Measurements from ENCODE around the gene SPATA9. TPM values are rescaled to one million over a fixed set of nuclear protein-coding genes. Genes with fewer than 3 reads are reported as not detected.

Gene SPATA9
- total and polyA plus RNA-seq, 10 donors, result 0.23 to 2.8 (median 1.1) TPM; not detected in 1

GRCh38 chr5:95720094-95720786 is 37.4 kb upstream of the SPATA9 start:
- Histone ChIP-seq H3K27ac (peak overlapping the region in 1 of 8 donors; percentile 26), H3K9me3 (no peaks in the 10 kb centered on the region), H3K4me3 (no peak overlapping the region), H3K36me3 (no peaks in the 10 kb centered on the region), H3K27me3 (replicated peaks in 1 of 7) (no peaks in the 10 kb centered on the region), H3K4me1 (peaks cover 0 to 40% (median 8%) of the 10 kb centered on the region in 6 donors)
- 68 to 80% (median 74%) methylated on average over 3 of the region's 3 CpGs for WGBS, 5 donors
- TF ChIP-seq POLR2AphosphoS5 (IDR thresholded peaks at IDR 0.05) (no peak), POLR2A (IDR thresholded peaks at IDR 0.05) (no peak), CTCF (IDR thresholded peaks at IDR 0.05 in 8 of 11, conservative IDR thresholded peaks at IDR 0.05 in 3 of 11) (no peak)
- intact Hi-C loops (cut with DNase I; ENCODE audit: low total_unique reads), result no loop called here
- DNase-seq, result no peak

GRCh38 chr5:95718738-95719137 is 35.9 kb upstream of the SPATA9 start:
- TF ChIP-seq CTCF (IDR thresholded peaks at IDR 0.05 in 8 of 11, conservative IDR thresholded peaks at IDR 0.05 in 3 of 11) (no peak), POLR2A (IDR thresholded peaks at IDR 0.05) (no peak), POLR2AphosphoS5 (IDR thresholded peaks at IDR 0.05) (no peak)
- Histone ChIP-seq H3K9me3 (no peaks in the 10 kb centered on the region), H3K36me3 (no peaks in the 10 kb centered on the region), H3K27ac (no peak overlapping the region), H3K4me3 (no peak overlapping the region), H3K4me1 (peaks cover 0 to 37% (median 11%) of the 10 kb centered on the region in 6 donors), H3K27me3 (replicated peaks in 1 of 7) (no peaks in the 10 kb centered on the region)
- DNase-seq, result no peak
- intact Hi-C loops (cut with DNase I; ENCODE audit: low total_unique reads), result no loop called here
- WGBS, 5 donors, result 83 to 91% (median 88%) methylated on average over 2 of the region's 2 CpGs

- intact Hi-C loops (cut with DNase I; ENCODE audit: low total_unique reads), result no loop called here
- 18 to 33% (median 27%) methylated on average over 2 of the region's 2 CpGs for WGBS, 5 donors
- H3K9me3 ChIP-seq, result no peaks in the 10 kb centered on the region
- TF ChIP-seq CTCF (IDR thresholded peaks at IDR 0.05 in 8 of 11, conservative IDR thresholded peaks at IDR 0.05 in 3 of 11) (no peak), POLR2A (IDR thresholded peaks at IDR 0.05) (no peak), POLR2AphosphoS5 (IDR thresholded peaks at IDR 0.05) (no peak)
- DNase-seq, result no peak
- no peak overlapping the region for H3K27ac ChIP-seq
- H3K27me3 ChIP-seq (replicated peaks in 1 of 7), result no peaks in the 10 kb centered on the region
- H3K4me3 ChIP-seq, result no peak overlapping the region
- H3K36me3 ChIP-seq, result no peaks in the 10 kb centered on the region
- H3K4me1 ChIP-seq, result peaks cover 0 to 31% (median 11%) of the 10 kb centered on the region in 6 donors
These were observed 35.4 kb upstream of the SPATA9 start for GRCh38 chr5:95718203-95718602.

GRCh38 chr5:95717439-95717838 is 34.6 kb upstream of the SPATA9 start:
- Histone ChIP-seq H3K27me3 (replicated peaks in 1 of 7) (no peaks in the 10 kb centered on the region), H3K4me1 (peaks cover 0 to 28% (median 11%) of the 10 kb centered on the region in 6 donors), H3K36me3 (no peaks in the 10 kb centered on the region), H3K27ac (no peak overlapping the region), H3K4me3 (no peak overlapping the region), H3K9me3 (no peaks in the 10 kb centered on the region)
- WGBS, 5 donors, result 88 to 95% (median 92%) methylated on average over 2 of the region's 2 CpGs
- no peak for DNase-seq
- TF ChIP-seq POLR2A (IDR thresholded peaks at IDR 0.05) (no peak), CTCF (IDR thresholded peaks at IDR 0.05 in 8 of 11, conservative IDR thresholded peaks at IDR 0.05 in 3 of 11) (no peak), POLR2AphosphoS5 (IDR thresholded peaks at IDR 0.05) (no peak)
- intact Hi-C loops (cut with DNase I; ENCODE audit: low total_unique reads), result no loop called here

Data from spleen (tissue), 11 donors.